Measurements from ENCODE around the gene GPR87. TPM values are rescaled to one million over a fixed set of nuclear protein-coding genes. Genes with fewer than 3 reads are reported as not detected.
A peak's percentile ranks its signal among the peaks of the same experiment; 100 is the strongest.

Gene GPR87
- total RNA-seq, 1 donor from 2014 or later: not detected

GRCh38 chr3:151318313-151318712 lies 1.7 kb upstream of the GPR87 start:
- no peak for DNase-seq (ENCODE audit: low spot score)

GRCh38 chr3:151315846-151316245 lies 774 bp downstream of the GPR87 start:
- ATAC-seq (no peak), DNase-seq (ENCODE audit: low spot score) (no peak)

More at GRCh38 chr3:151318313-151318712, 1.7 kb upstream of the GPR87 start:
- ATAC-seq: no peak

- DNase-seq (ENCODE audit: low spot score): no peak
- ATAC-seq: no peak
Measured at GRCh38 chr3:151315136-151315535, 1.5 kb downstream of the GPR87 start.

GRCh38 chr3:151314593-151314992 lies 2.0 kb downstream of the GPR87 start:
- DNase-seq (ENCODE audit: low spot score): no peak
- no peak for ATAC-seq

GRCh38 chr3:151314137-151314536 lies 2.5 kb downstream of the GPR87 start:
- ATAC-seq (no peak), DNase-seq (ENCODE audit: low spot score) (no peak)

GRCh38 chr3:151312972-151313371 lies 3.6 kb downstream of the GPR87 start:
- ATAC-seq (no peak), DNase-seq (ENCODE audit: low spot score) (no peak)

- ATAC-seq (no peak), DNase-seq (ENCODE audit: low spot score) (no peak)
Measured at GRCh38 chr3:151309566-151309965, 7.1 kb downstream of the GPR87 start.

- DNase-seq (ENCODE audit: low spot score) (no peak), ATAC-seq (no peak)
Measured at GRCh38 chr3:151307583-151308488, 8.8 kb downstream of the GPR87 start.

- ATAC-seq: no peak
- DNase-seq (ENCODE audit: low spot score): no peak
Measured at GRCh38 chr3:151307131-151307530, 9.5 kb downstream of the GPR87 start.

- ATAC-seq: no peak
- DNase-seq (ENCODE audit: low spot score): no peak
Measured at GRCh38 chr3:151306168-151306810, 10.3 kb downstream of the GPR87 start.

- ATAC-seq: no peak
Measured at GRCh38 chr3:151305775-151306151, 10.9 kb downstream of the GPR87 start.

GRCh38 chr3:151305060-151305774 lies 11.4 kb downstream of the GPR87 start:
- ATAC-seq: peak; percentile 96
- DNase-seq (ENCODE audit: low spot score): peak; percentile 69

More at GRCh38 chr3:151305775-151306151, 10.9 kb downstream of the GPR87 start:
- no peak for DNase-seq (ENCODE audit: low spot score)

- no peak for DNase-seq (ENCODE audit: low spot score)
- ATAC-seq: no peak
Measured at GRCh38 chr3:151303751-151304150, 12.9 kb downstream of the GPR87 start.

- DNase-seq (ENCODE audit: low spot score) (no peak), ATAC-seq (no peak)
Measured at GRCh38 chr3:151301787-151302186, 14.8 kb downstream of the GPR87 start.

- ATAC-seq (peak; percentile 20), DNase-seq (ENCODE audit: low spot score) (no peak)
Measured at GRCh38 chr3:151300539-151300938, 16.1 kb downstream of the GPR87 start.

- ATAC-seq: no peak
- no peak for DNase-seq (ENCODE audit: low spot score)
Measured at GRCh38 chr3:151299006-151299405, 17.6 kb downstream of the GPR87 start.

- DNase-seq (ENCODE audit: low spot score) (no peak), ATAC-seq (no peak)
Measured at GRCh38 chr3:151297429-151297828, 19.2 kb downstream of the GPR87 start.

- DNase-seq (ENCODE audit: low spot score): no peak
- no peak for ATAC-seq
Measured at GRCh38 chr3:151296226-151296625, 20.4 kb downstream of the GPR87 start.

GRCh38 chr3:151293127-151293526 lies 23.5 kb downstream of the GPR87 start:
- DNase-seq (ENCODE audit: low spot score) (no peak), ATAC-seq (no peak)

GRCh38 chr3:151290673-151291072 lies 25.9 kb downstream of the GPR87 start:
- DNase-seq (ENCODE audit: low spot score) (no peak), ATAC-seq (peak; percentile 45)

GRCh38 chr3:151289445-151289844 lies 27.2 kb downstream of the GPR87 start:
- ATAC-seq: no peak
- DNase-seq (ENCODE audit: low spot score): no peak

- DNase-seq (ENCODE audit: low spot score): no peak
- ATAC-seq: no peak
Measured at GRCh38 chr3:151285940-151286339, 30.7 kb downstream of the GPR87 start.

All from left lobe of liver (tissue), 2 donors.